Activated CD4-positive, alpha-beta T cell treated with anti-CD3 and anti-CD28 coated beads, Interleukin-2, amount 50 U/mL, for 16 hours (primary cell): Measurements from ENCODE around the gene PSMD14.
"Not testable (repeated sequence)": the region's sequence is repeated elsewhere in the genome, so short reads cannot be mapped to it uniquely, and the experiment has no call there.

Experiments
- DNase-seq: peaks from one replicate; pipeline ENCODE4 v3.0.0-alpha.2; 2020

PSMD14 gene

GRCh38 chr2:161308178-161308955 is at the start of gene PSMD14:
TSS of gene PSMD14 (plus strand) at chr2:161308425. CDS start at chr2:161318826, 10,401 bp downstream.
- peak; percentile 96 for DNase-seq

- no peak for DNase-seq
Observed at GRCh38 chr2:161265874-161266273, 42.4 kb upstream of the PSMD14 start.

- no peak for DNase-seq
Observed at GRCh38 chr2:161269111-161269510, 39.1 kb upstream of the PSMD14 start.

- peak; percentile 66 for DNase-seq
Observed at GRCh38 chr2:161273038-161273760, 35.0 kb upstream of the PSMD14 start.

GRCh38 chr2:161278564-161279229 is 29.5 kb upstream of the PSMD14 start:
- DNase-seq, result peak; percentile 23

GRCh38 chr2:161279230-161279815 is 28.9 kb upstream of the PSMD14 start:
- not testable (repeated sequence) for DNase-seq

GRCh38 chr2:161280906-161281323 is 27.3 kb upstream of the PSMD14 start:
- peak; percentile 35 for DNase-seq

- DNase-seq, result not testable (repeated sequence)
Observed at GRCh38 chr2:161281615-161282310, 26.5 kb upstream of the PSMD14 start.

- DNase-seq, result not testable (repeated sequence)
Observed at GRCh38 chr2:161282311-161282644, 25.9 kb upstream of the PSMD14 start.

- no peak for DNase-seq
Observed at GRCh38 chr2:161283926-161284325, 24.3 kb upstream of the PSMD14 start.

GRCh38 chr2:161303535-161304050 is 4.6 kb upstream of the PSMD14 start:
- no peak for DNase-seq

GRCh38 chr2:161306919-161307318 is 1.3 kb upstream of the PSMD14 start:
- no peak for DNase-seq

GRCh38 chr2:161307676-161308075 is 549 bp upstream of the PSMD14 start:
- DNase-seq, result no peak

GRCh38 chr2:161312996-161313395 is 4.8 kb downstream of the PSMD14 start:
- no peak for DNase-seq

GRCh38 chr2:161315380-161315779 is 7.2 kb downstream of the PSMD14 start:
- DNase-seq, result no peak

- no peak for DNase-seq
Observed at GRCh38 chr2:161316701-161317100, 8.5 kb downstream of the PSMD14 start.

- no peak for DNase-seq
Observed at GRCh38 chr2:161321944-161322648, 13.9 kb downstream of the PSMD14 start.

GRCh38 chr2:161324876-161325275 is 16.7 kb downstream of the PSMD14 start:
- DNase-seq, result no peak

GRCh38 chr2:161327582-161327981 is 19.4 kb downstream of the PSMD14 start:
- DNase-seq, result no peak

GRCh38 chr2:161332371-161332967 is 24.2 kb downstream of the PSMD14 start:
- no peak for DNase-seq

- DNase-seq, result no peak
Observed at GRCh38 chr2:161335626-161336025, 27.4 kb downstream of the PSMD14 start.
